Heart left ventricle (tissue), 16 donors: Measurements from ENCODE around the gene SH3PXD2A. TPM values are rescaled to one million over a fixed set of nuclear protein-coding genes. Genes with fewer than 3 reads are reported as not detected.

Source experiments
- ATAC-seq, 4 donors: fragments of 200-7000 bp; cut with Tn5 transposase; one replicate each; pipeline ENCODE4 v1.9.1; 2020 to 2022; ENCODE audit warnings: moderate library complexity in 4 of 4, mild to moderate bottlenecking in 3 of 4, moderate number of reproducible peaks in 1 of 4
- DNase-seq, 5 donors: peaks; one replicate each; pipeline ENCODE4 v3.0.0-alpha.2; 2020
- H3K27ac ChIP-seq, 12 donors: fragments of 200-600 bp; sonication (generic) in 4 of 12; one replicate each; pipeline versions ENCODE4 v1.5.0 to v1.8.0; 2016 to 2022; ENCODE audit warnings: mild to moderate bottlenecking in 2 of 12
- H3K27me3 ChIP-seq, 9 donors: fragments of 200-600 bp; sonication (generic) in 2 of 9; one replicate each; pipeline versions ENCODE4 v1.5.1 to v1.8.0; 2016 to 2022; ENCODE audit warnings: mild to moderate bottlenecking in 3 of 9
- H3K36me3 ChIP-seq, 9 donors: fragments of 200-600 bp; sonication (generic) in 2 of 9; one replicate each; pipeline versions ENCODE4 v1.5.0 to v1.8.0; 2018 to 2022; ENCODE audit warnings: mild to moderate bottlenecking in 2 of 9
- H3K4me1 ChIP-seq, 12 donors: fragments of 200-600 bp; sonication (generic) in 4 of 12; one replicate each; pipeline versions ENCODE4 v1.5.0 to v1.8.0; 2016 to 2022; ENCODE audit warnings: mild to moderate bottlenecking in 3 of 12
- H3K4me3 ChIP-seq, 12 donors: fragments of 200-600 bp; sonication (generic) in 4 of 12; one replicate each; pipeline versions ENCODE4 v1.5.0 to v1.8.0; 2017 to 2022; ENCODE audit warnings: mild to moderate bottlenecking in 9 of 12, moderate library complexity in 4 of 12
- H3K9me3 ChIP-seq, 12 donors: fragments of 200-600 bp; sonication (generic) in 4 of 12; one replicate each; pipeline versions ENCODE4 v1.5.0 to v1.8.0; 2016 to 2022; ENCODE audit warnings: mild to moderate bottlenecking in 1 of 12
- POLR2A ChIP-seq, 2 donors: fragments of 450-650 bp; IDR thresholded peaks; one replicate each; pipeline ENCODE4 v1.6.1; 2017; ENCODE audit warnings: antibody characterized with exemption in 2 of 2, mild to moderate bottlenecking in 2 of 2, moderate library complexity in 2 of 2
- WGBS, 4 donors: extraction: QIAGEN DNeasy Blood & Tissue Kit in 2 of 4; methylation state at CpG; one replicate each; pipeline versions ENCODE4 v1.1.5 to v1.1.7; 2013 to 2018; 5-methylcytosine and 5-hydroxymethylcytosine counted together
- intact Hi-C, 10 donors: fragments of 100-400 bp; cut with DNase I; formaldehyde crosslinking; loops; one replicate each; pipeline versions ENCODE4 v1.11.1 to v1.14.2; 2022
- polyA plus RNA-seq, 2 donors: library from polyadenylated mRNA; stranded (reverse); fragments of 200-250 nt; gene quantifications; one replicate each; pipeline ENCODE4 v1.2.3, GENCODE V29; 2013
- total RNA-seq, 9 donors: library from RNA; depleted of rRNA in 2 of 9; stranded (reverse); fragments of >200 nt in 2 of 9; fragmentation: NEBNext Ultra II Directional in 3 of 9; extraction: Animal tissue kit (Norgen Biotek cat#: 25700) in 3 of 9; gene quantifications; one replicate each; pipeline versions ENCODE4 v1.1.0 to v1.2.4, GENCODE V29; 2016 to 2023
- TF ChIP-seq, protein P1 (sequence below), 12 donors: fragments of 200-600 bp; sonication (generic) in 4 of 12; IDR thresholded peaks; one replicate each; pipeline versions ENCODE4 v1.5.0 to v1.8.0; 2018 to 2022; ENCODE audit warnings: antibody characterized with exemption in 12 of 12, mild to moderate bottlenecking in 5 of 12
- donor health status: ischemic (EF 13 %, LVEDD 7.1; RV severe dilation, severe dysfunction).
- donor health status: healthy with polysubstance abuse.
- donor health status: DM: no; HTN: yes; CAD: no.
- donor health status: DM: no; HTN: no; CAD: no.
- donor health status: ischemic (EF 25% LVEDD 6.9; RV normal size, moderate dysfunction).
- donor health status: ischemic (EF 25% LVEDD 5.7; RV mildly dilated, moderate dysfunction).
- donor health status: healthy.
- donor health status: DM: yes; HTN: yes; CAD: no.
- donor health status: ischemic (EF 35%, LVEDD 5.7; RV mildly dilated, moderate dysfunction).
- donor health status: nonischemic (EF 11% LVEDD 7.7; RV severe dilation, severe dysfunction).
- donor health status: DM: yes; HTN: yes; CAD: no.
- donor health status: PGD.
- donor health status: ischemic (EF 29% LVEDD 5.4; RV normal size, mild dysfunction).
- donor health status: nonischemic (EF 23%, LVEDD 6.1; RV moderate dilation, normal function).

Gene SH3PXD2A
- total and polyA plus RNA-seq, 11 donors: 11.8 to 43.4 (median 31.1) TPM

DNA sequence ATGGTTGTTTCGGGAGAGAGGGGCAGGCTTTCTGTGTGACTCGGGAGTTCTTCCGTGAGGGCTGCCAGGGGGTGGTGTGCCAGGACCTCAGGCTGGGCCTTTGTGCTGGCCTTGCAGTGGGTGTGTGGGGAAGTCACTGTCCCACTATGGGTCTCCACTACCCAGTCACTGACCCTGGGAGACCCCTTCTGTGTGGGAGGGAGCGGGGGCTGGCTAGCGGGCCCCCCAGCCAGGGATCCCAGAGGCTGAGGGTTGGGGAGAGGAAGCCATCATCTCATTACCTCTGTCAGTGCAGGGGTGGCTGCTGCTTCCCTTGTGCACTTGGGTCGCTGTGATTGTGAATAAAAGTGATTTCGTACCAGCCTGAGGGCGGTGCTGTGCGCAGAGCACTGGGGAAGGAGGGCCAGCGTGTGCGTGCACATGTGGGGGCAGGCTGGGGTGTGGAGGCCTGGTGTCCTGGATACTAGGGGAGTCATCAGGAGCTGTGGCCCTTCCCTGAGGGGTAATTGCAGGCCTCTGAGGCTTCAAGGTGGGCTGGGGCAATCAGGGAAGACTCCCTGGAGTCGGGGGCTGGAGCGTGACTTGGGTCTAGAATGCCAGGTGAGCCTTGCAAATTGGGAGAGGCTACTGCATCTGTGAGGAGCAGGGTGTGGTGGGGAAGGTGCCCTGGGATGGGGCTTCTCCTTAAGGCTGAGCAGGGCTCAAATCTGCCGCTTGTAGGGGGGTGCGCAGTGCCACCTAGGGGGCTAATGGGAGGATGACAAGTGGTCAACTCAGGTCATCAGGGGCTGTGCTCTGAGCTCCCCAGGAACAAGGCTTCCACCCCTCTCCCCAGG lies 263.0 kb downstream of the SH3PXD2A start:
- H3K36me3 ChIP-seq: peaks cover 0 to 3% (median 0%) of the 10 kb centered on the region in 9 donors
- ATAC-seq (peak in 3 of 4 donors; percentile 42 to 53 (median 50)), DNase-seq (no peak)
- no peak overlapping the region for H3K27ac ChIP-seq
- 79 to 85% (median 85%) methylated on average over 11 to 15 of the region's 15 CpGs for WGBS, 4 donors
- H3K4me3 ChIP-seq: no peak overlapping the region
- no peaks in the 10 kb centered on the region for H3K27me3 ChIP-seq
- H3K9me3 ChIP-seq: peaks cover 0 to 5% (median 0%) of the 10 kb centered on the region in 12 donors
- TF ChIP-seq POLR2A (IDR thresholded peaks at IDR 0.05): no peak
- TF ChIP-seq, protein P1, sequence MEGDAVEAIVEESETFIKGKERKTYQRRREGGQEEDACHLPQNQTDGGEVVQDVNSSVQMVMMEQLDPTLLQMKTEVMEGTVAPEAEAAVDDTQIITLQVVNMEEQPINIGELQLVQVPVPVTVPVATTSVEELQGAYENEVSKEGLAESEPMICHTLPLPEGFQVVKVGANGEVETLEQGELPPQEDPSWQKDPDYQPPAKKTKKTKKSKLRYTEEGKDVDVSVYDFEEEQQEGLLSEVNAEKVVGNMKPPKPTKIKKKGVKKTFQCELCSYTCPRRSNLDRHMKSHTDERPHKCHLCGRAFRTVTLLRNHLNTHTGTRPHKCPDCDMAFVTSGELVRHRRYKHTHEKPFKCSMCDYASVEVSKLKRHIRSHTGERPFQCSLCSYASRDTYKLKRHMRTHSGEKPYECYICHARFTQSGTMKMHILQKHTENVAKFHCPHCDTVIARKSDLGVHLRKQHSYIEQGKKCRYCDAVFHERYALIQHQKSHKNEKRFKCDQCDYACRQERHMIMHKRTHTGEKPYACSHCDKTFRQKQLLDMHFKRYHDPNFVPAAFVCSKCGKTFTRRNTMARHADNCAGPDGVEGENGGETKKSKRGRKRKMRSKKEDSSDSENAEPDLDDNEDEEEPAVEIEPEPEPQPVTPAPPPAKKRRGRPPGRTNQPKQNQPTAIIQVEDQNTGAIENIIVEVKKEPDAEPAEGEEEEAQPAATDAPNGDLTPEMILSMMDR (IDR thresholded peaks at IDR 0.05): peak; percentile 35 to 66 (median 54)
- intact Hi-C loops: loop anchor here in 9 of 10 donors (5.0 to 10.0 kb wide), 4 partner anchors 175 to 282 kb away; no protein-coding TSS in a partner anchor
- H3K4me1 ChIP-seq: peaks cover 0 to 14% (median 2%) of the 10 kb centered on the region in 12 donors

DNA sequence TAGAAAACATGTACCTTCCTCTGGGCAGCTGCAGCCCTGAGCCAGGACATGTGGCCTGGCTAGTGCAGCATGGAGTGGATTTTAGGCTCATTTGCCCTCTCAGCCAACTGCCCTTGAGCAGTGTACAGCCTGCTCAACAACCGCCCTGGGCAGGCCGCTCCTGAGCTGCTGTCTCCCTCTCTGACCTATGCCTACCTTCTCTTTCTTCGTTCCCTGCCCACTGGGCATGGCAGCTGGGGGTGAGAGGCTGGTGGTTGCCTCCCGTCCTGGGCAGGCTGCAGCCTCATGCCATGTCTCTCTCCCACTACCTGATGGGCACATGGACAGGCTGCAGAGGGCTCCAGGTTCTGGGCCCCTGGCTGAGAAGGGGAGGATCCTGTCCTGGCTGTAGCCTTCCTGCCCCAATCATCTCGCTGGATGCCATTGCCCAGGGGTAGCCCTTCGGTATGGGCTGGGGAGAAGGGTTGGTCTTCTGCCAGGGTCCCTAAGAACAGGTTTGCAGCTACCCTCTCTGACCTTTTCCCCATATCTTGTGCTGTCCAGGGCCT lies 264.6 kb downstream of the SH3PXD2A start:
- Histone ChIP-seq H3K27ac (no peak overlapping the region), H3K27me3 (no peaks in the 10 kb centered on the region), H3K9me3 (peaks cover 0 to 10% (median 0%) of the 10 kb centered on the region in 12 donors), H3K4me1 (no peaks in the 10 kb centered on the region), H3K4me3 (no peak overlapping the region), H3K36me3 (peaks cover 0 to 3% (median 0%) of the 10 kb centered on the region in 9 donors)
- TF ChIP-seq, protein P1 (IDR thresholded peaks at IDR 0.05): no peak
- no peak for TF ChIP-seq POLR2A (IDR thresholded peaks at IDR 0.05)
- intact Hi-C loops: loop anchor here in 9 of 10 donors (5.0 to 10.0 kb wide), 4 partner anchors 174 to 284 kb away; no protein-coding TSS in a partner anchor
- peak in 1 of 4 donors; percentile 6 for ATAC-seq
- WGBS, 4 donors: 91 to 96% (median 94%) methylated on average over 4 to 6 of the region's 6 CpGs
- no peak for DNase-seq

DNA sequence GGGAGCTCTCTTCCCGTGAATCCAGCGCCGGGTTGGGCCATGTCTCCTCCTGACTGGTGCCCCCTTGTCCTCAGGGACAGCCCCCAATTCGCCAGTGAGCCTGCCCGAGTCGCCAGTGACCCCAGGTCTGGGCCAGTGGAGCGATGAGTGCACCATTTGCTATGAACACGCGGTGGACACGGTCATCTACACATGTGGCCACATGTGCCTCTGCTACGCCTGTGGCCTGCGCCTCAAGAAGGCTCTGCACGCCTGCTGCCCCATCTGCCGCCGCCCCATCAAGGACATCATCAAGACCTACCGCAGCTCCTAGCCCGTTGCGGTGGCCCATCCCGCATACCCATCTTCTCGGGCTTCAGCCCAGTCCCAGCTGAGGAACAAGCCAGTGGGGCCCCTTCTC lies 265.3 kb downstream of the SH3PXD2A start:
- no peak for TF ChIP-seq POLR2A (IDR thresholded peaks at IDR 0.05)
- TF ChIP-seq, protein P1 (IDR thresholded peaks at IDR 0.05): no peak
- intact Hi-C loops: loop anchor here in 9 of 10 donors (5.0 to 10.0 kb wide), 4 partner anchors 173 to 285 kb away; no protein-coding TSS in a partner anchor
- 94 to 98% (median 95%) methylated on average over 14 to 20 of the region's 20 CpGs for WGBS, 4 donors

More for the DNA sequence above, 265.3 kb downstream of the SH3PXD2A start:
- ATAC-seq (no peak), DNase-seq (no peak)
- Histone ChIP-seq H3K4me1 (peaks cover 0 to under 1% (median 0%) of the 10 kb centered on the region in 12 donors), H3K4me3 (no peak overlapping the region), H3K9me3 (peaks cover 0 to 10% (median 0%) of the 10 kb centered on the region in 12 donors), H3K36me3 (peaks cover 0 to 3% (median 0%) of the 10 kb centered on the region in 9 donors), H3K27me3 (peaks cover 0 to 2% (median 0%) of the 10 kb centered on the region in 9 donors), H3K27ac (no peak overlapping the region)
